Natural killer cell (primary cell): Measurements from ENCODE around the gene GPBP1. TPM values are rescaled to one million over a fixed set of nuclear protein-coding genes. Genes with fewer than 3 reads are reported as not detected.

ENCODE experiments used
- ATAC-seq, 3 donors: fragments of 150-1000 bp in 2 of 3; fragments of 200-7000 bp in 1 of 3; cut with Tn5 transposase; 1 replicate in 1 of 3; 2 replicates in 2 of 3; pipeline ENCODE4 v1.10.0; 2021; ENCODE audit warnings: mild to moderate bottlenecking in 2 of 3, moderate library complexity in 2 of 3
- DNase-seq, 2 donors: peaks; one replicate each; pipeline versions ENCODE4 v3.0.0 to v3.0.0-alpha.2; 2013 to 2021; ENCODE audit warnings: mixed read lengths in 1 of 2
- H3K27ac ChIP-seq: one replicate; pipeline ENCODE4 v1.5.1; 2013; ENCODE audit warnings: mild to moderate bottlenecking, low read length
- H3K27me3 ChIP-seq: one replicate; pipeline ENCODE4 v1.6.1; 2013; ENCODE audit warnings: low read length; ENCODE audit not compliant: control insufficient read depth, insufficient read depth
- H3K36me3 ChIP-seq: one replicate; pipeline ENCODE4 v1.6.1; 2013; ENCODE audit warnings: low read length; ENCODE audit not compliant: control insufficient read depth, insufficient read depth
- H3K4me1 ChIP-seq: one replicate; pipeline ENCODE4 v1.6.1; 2013; ENCODE audit warnings: low read length; ENCODE audit not compliant: control insufficient read depth, insufficient read depth
- H3K4me3 ChIP-seq: one replicate; pipeline ENCODE4 v1.5.1; 2013; ENCODE audit warnings: low read length
- H3K9me3 ChIP-seq: one replicate; pipeline ENCODE4 v1.6.1; 2013; ENCODE audit warnings: low read length; ENCODE audit not compliant: control insufficient read depth, insufficient read depth
- H3K27ac Mint-ChIP-seq, 2 donors: one replicate each; pipeline ENCODE4 v1.8.0; 2022; ENCODE audit warnings: mild to moderate bottlenecking in 2 of 2, mixed read lengths in 2 of 2, moderate library complexity in 1 of 2
- H3K27me3 Mint-ChIP-seq, 2 donors: one replicate each; pipeline ENCODE4 v1.8.0; 2022; ENCODE audit warnings: low read depth in 2 of 2, mixed read lengths in 2 of 2
- H3K36me3 Mint-ChIP-seq: one replicate; pipeline ENCODE4 v1.8.0; 2022; ENCODE audit warnings: mixed read lengths
- H3K4me1 Mint-ChIP-seq, 2 donors: one replicate each; pipeline ENCODE4 v1.8.0; 2022; ENCODE audit warnings: mixed read lengths in 2 of 2
- H3K4me3 Mint-ChIP-seq: one replicate; pipeline ENCODE4 v1.8.0; 2022; ENCODE audit warnings: mild to moderate bottlenecking, moderate library complexity, mixed read lengths
- H3K9me3 Mint-ChIP-seq, 2 donors: one replicate each; pipeline ENCODE4 v1.8.0; 2022; ENCODE audit warnings: mixed read lengths in 2 of 2
- CTCF ChIP-seq: fragments of 200-600 bp; IDR thresholded peaks from one replicate; pipeline ENCODE4 v1.8.0; 2022; ENCODE audit warnings: antibody characterized with exemption
- WGBS: methylation state at CpG from one replicate; pipeline ENCODE4 v1.1.7; 2013; ENCODE audit warnings: missing lambda C conversion rate; ENCODE audit not compliant: insufficient coverage; 5-methylcytosine and 5-hydroxymethylcytosine counted together
- intact Hi-C: fragments of 100-400 bp; cut with micrococcal nuclease; formaldehyde crosslinking; loops from one replicate; pipeline ENCODE4 v1.14.2; 2022
- total RNA-seq, 4 donors: library from RNA; stranded (reverse); fragments of 120-200 nt in 1 of 4; gene quantifications; one replicate each; pipeline versions ENCODE4 v1.2.3 to v1.2.4, GENCODE V29; 2013 to 2022

Gene GPBP1
- total RNA-seq, 3 donors from 2014 or later (not counting 1 experiment from before 2014, with no cell fraction given), result 104 to 130 (median 118) TPM

GRCh38 chr5:57137401-57137800 is 36.5 kb upstream of the GPBP1 start:
- H3K27me3 ChIP-seq, result no peaks in the 10 kb centered on the region
- peaks cover 0 to 5% of the 10 kb centered on the region in 2 donors for H3K27me3 Mint-ChIP-seq
- H3K27ac Mint-ChIP-seq, result no peak overlapping the region
- WGBS, result 85% methylated on average over 2 of the region's 2 CpGs
- H3K4me1 Mint-ChIP-seq, result no peaks in the 10 kb centered on the region
- H3K9me3 ChIP-seq, result no peaks in the 10 kb centered on the region
- H3K36me3 ChIP-seq, result no peaks in the 10 kb centered on the region
- H3K9me3 Mint-ChIP-seq, result no peaks in the 10 kb centered on the region
- no peaks in the 10 kb centered on the region for H3K4me1 ChIP-seq
- ATAC-seq (no peak), DNase-seq (no peak)
- no peak overlapping the region for H3K4me3 ChIP-seq
- no peak overlapping the region for H3K27ac ChIP-seq
- H3K4me3 Mint-ChIP-seq, result no peak overlapping the region
- H3K36me3 Mint-ChIP-seq, result no peaks in the 10 kb centered on the region
- no peak for TF ChIP-seq CTCF
- intact Hi-C loops, result no loop called here

- Histone ChIP-seq H3K4me1 (no peaks in the 10 kb centered on the region), H3K27ac (no peak overlapping the region), H3K4me3 (no peak overlapping the region), H3K9me3 (no peaks in the 10 kb centered on the region), H3K27me3 (no peaks in the 10 kb centered on the region), H3K36me3 (no peaks in the 10 kb centered on the region)
- WGBS, result 90% methylated on average over 3 of the region's 4 CpGs
- no peaks in the 10 kb centered on the region for H3K9me3 Mint-ChIP-seq
- H3K27ac Mint-ChIP-seq, result no peak overlapping the region
- no peak for TF ChIP-seq CTCF
- H3K4me3 Mint-ChIP-seq, result no peak overlapping the region
- peaks cover 6% of the 10 kb centered on the region for H3K36me3 Mint-ChIP-seq
- intact Hi-C loops, result no loop called here
- ATAC-seq (no peak), DNase-seq (no peak)
- no peaks in the 10 kb centered on the region for H3K27me3 Mint-ChIP-seq
- H3K4me1 Mint-ChIP-seq, result no peaks in the 10 kb centered on the region
Measured at GRCh38 chr5:57152316-57152715, 21.5 kb upstream of the GPBP1 start.

- 94% methylated on average over 2 of the region's 2 CpGs for WGBS
- Mint-ChIP-seq H3K27ac (no peak overlapping the region), H3K36me3 (peaks cover 6% of the 10 kb centered on the region), H3K27me3 (no peaks in the 10 kb centered on the region), H3K4me1 (no peaks in the 10 kb centered on the region), H3K4me3 (no peak overlapping the region), H3K9me3 (no peaks in the 10 kb centered on the region)
- no peak overlapping the region for H3K27ac ChIP-seq
- H3K27me3 ChIP-seq, result no peaks in the 10 kb centered on the region
- DNase-seq, result no peak
- no peak for ATAC-seq
- no peaks in the 10 kb centered on the region for H3K36me3 ChIP-seq
- no peaks in the 10 kb centered on the region for H3K9me3 ChIP-seq
- no peaks in the 10 kb centered on the region for H3K4me1 ChIP-seq
- H3K4me3 ChIP-seq, result no peak overlapping the region
- no peak for TF ChIP-seq CTCF
- intact Hi-C loops, result no loop called here
Measured at GRCh38 chr5:57155033-57155432, 18.8 kb upstream of the GPBP1 start.

GRCh38 chr5:57157131-57157530 is 16.7 kb upstream of the GPBP1 start:
- DNase-seq, result no peak
- Mint-ChIP-seq H3K4me3 (no peak overlapping the region), H3K9me3 (no peaks in the 10 kb centered on the region), H3K36me3 (peaks cover 6% of the 10 kb centered on the region), H3K4me1 (no peaks in the 10 kb centered on the region), H3K27me3 (no peaks in the 10 kb centered on the region), H3K27ac (no peak overlapping the region)
- Histone ChIP-seq H3K4me3 (no peak overlapping the region), H3K27me3 (no peaks in the 10 kb centered on the region), H3K9me3 (no peaks in the 10 kb centered on the region), H3K27ac (no peak overlapping the region), H3K4me1 (no peaks in the 10 kb centered on the region), H3K36me3 (no peaks in the 10 kb centered on the region)
- intact Hi-C loops, result no loop called here
- TF ChIP-seq CTCF, result no peak
- 77% methylated on average over 1 of the region's 2 CpGs for WGBS
- no peak for ATAC-seq
